B cell (primary cell): Measurements from ENCODE around the gene MUTYH. TPM values are rescaled to one million over a fixed set of nuclear protein-coding genes. Genes with fewer than 3 reads are reported as not detected.
"Not testable (repeated sequence)": the region's sequence is repeated elsewhere in the genome, so short reads cannot be mapped to it uniquely, and the experiment has no call there.

Source experiments
- ATAC-seq: fragments of 200-7000 bp; cut with Tn5 transposase; one replicate; pipeline ENCODE4 v1.10.0; 2021; ENCODE audit warnings: low read depth, mild to moderate bottlenecking, moderate number of reproducible peaks, moderate library complexity
- CTCF ChIA-PET: fragments of 350-600 bp; sonication (Branson Sonifier 250); formaldehyde crosslinking; loops from one replicate; lab custom pipeline; 2021; ENCODE audit warnings: antibody characterized with exemption, inconsistent platforms; lab: Charles Lee
- POLR2A ChIA-PET: fragments of 350-600 bp; sonication (Branson Sonifier 250); formaldehyde crosslinking; loops from one replicate; lab custom pipeline; 2021; ENCODE audit warnings: antibody characterized with exemption; lab: Charles Lee
- DNase-seq: peaks from one replicate; pipeline ENCODE4 v3.0.0; 2013
- H2AFZ ChIP-seq: 2 replicates; pipeline ENCODE4 v1.6.1; 2012; ENCODE audit warnings: mild to moderate bottlenecking, low read depth, low read length; ENCODE audit not compliant: insufficient read depth, poor library complexity, severe bottlenecking
- H3K27ac ChIP-seq, 2 donors: 1 replicate in 1 of 2; 2 replicates in 1 of 2; pipeline ENCODE4 v1.5.1; 2012 to 2013; ENCODE audit warnings: low read length in 2 of 2, mild to moderate bottlenecking in 2 of 2, moderate library complexity in 1 of 2
- H3K27me3 ChIP-seq, 4 experiments: fragments of 200-600 bp in 1 of 4; sonication (generic) in 1 of 4; replicated peaks in 1 of 4; 1 replicate in 2 of 4; 2 replicates in 2 of 4; pipeline versions ENCODE4 v1.6.1 to v1.7.0; 2013 to 2016; ENCODE audit warnings: low read length in 3 of 4, mild to moderate bottlenecking in 2 of 4, mixed read lengths in 1 of 4, moderate library complexity in 1 of 4; ENCODE audit not compliant: insufficient read depth in 4 of 4, control insufficient read depth in 3 of 4; ENCODE audit errors: control extremely low read depth in 1 of 4
- H3K36me3 ChIP-seq, 2 experiments: replicated peaks in 1 of 2; 1 replicate in 1 of 2; 2 replicates in 1 of 2; pipeline versions ENCODE4 v1.6.1 to v1.7.1; 2013; ENCODE audit warnings: low read length in 1 of 2; ENCODE audit not compliant: insufficient read depth in 2 of 2, control insufficient read depth in 1 of 2; ENCODE audit errors: control extremely low read depth in 1 of 2, extremely low read depth in 1 of 2
- H3K4me1 ChIP-seq, 2 donors: fragments of 200-600 bp in 1 of 2; sonication (generic) in 1 of 2; 1 replicate in 1 of 2; 2 replicates in 1 of 2; pipeline versions ENCODE4 v1.5.1 to v1.6.1; 2013 to 2017; ENCODE audit warnings: low read length in 2 of 2; ENCODE audit not compliant: control insufficient read depth in 2 of 2, insufficient read depth in 2 of 2
- H3K4me2 ChIP-seq: replicated peaks from 2 replicates; pipeline ENCODE3; 2012; ENCODE audit warnings: mild to moderate bottlenecking, low read depth, low read length; ENCODE audit not compliant: poor library complexity, severe bottlenecking
- H3K4me3 ChIP-seq, 5 experiments: fragments of 200-600 bp in 1 of 5; sonication (generic) in 1 of 5; 1 replicate in 3 of 5; 2 replicates in 2 of 5; pipeline versions ENCODE4 v1.5.1 to v1.7.0; 2011 to 2016; ENCODE audit warnings: low read length in 4 of 5, mild to moderate bottlenecking in 4 of 5, low read depth in 2 of 5, control low read depth in 1 of 5, moderate library complexity in 1 of 5; ENCODE audit not compliant: insufficient read depth in 1 of 5; ENCODE audit errors: control extremely low read depth in 1 of 5, extremely low read depth in 1 of 5
- H3K79me2 ChIP-seq: fragments of 200-600 bp; sonication (generic); one replicate; pipeline ENCODE4 v1.6.0; 2016; ENCODE audit warnings: low read length; ENCODE audit not compliant: control insufficient read depth, insufficient read depth
- H3K9ac ChIP-seq: fragments of 200-600 bp; sonication (generic); 2 replicates; pipeline ENCODE4 v1.6.1; 2017; ENCODE audit warnings: mild to moderate bottlenecking, low read length, moderate library complexity
- H3K9me3 ChIP-seq, 3 donors: one replicate each; pipeline versions ENCODE4 v1.6.1 to v1.7.1; 2013; ENCODE audit warnings: low read length in 2 of 3; ENCODE audit not compliant: control insufficient read depth in 2 of 3, insufficient read depth in 1 of 3; ENCODE audit errors: control extremely low read depth in 1 of 3
- H4K20me1 ChIP-seq: 2 replicates; pipeline ENCODE4 v1.6.0; 2012; ENCODE audit warnings: mild to moderate bottlenecking, low read length; ENCODE audit not compliant: insufficient read depth, control insufficient read depth, poor library complexity, severe bottlenecking
- H3K27ac Mint-ChIP-seq: one replicate; pipeline ENCODE4 v1.8.0; 2021; ENCODE audit warnings: mixed read lengths
- H3K27me3 Mint-ChIP-seq: one replicate; pipeline ENCODE4 v1.8.0; 2021; ENCODE audit warnings: mixed read lengths
- H3K4me1 Mint-ChIP-seq: one replicate; pipeline ENCODE4 v1.8.0; 2021; ENCODE audit warnings: mixed read lengths
- H3K4me3 Mint-ChIP-seq: one replicate; pipeline ENCODE4 v1.8.0; 2021; ENCODE audit warnings: mixed read lengths
- H3K9me3 Mint-ChIP-seq: one replicate; pipeline ENCODE4 v1.8.0; 2022; ENCODE audit warnings: mixed read lengths; ENCODE audit not compliant: insufficient read depth
- WGBS: methylation state at CpG from one replicate; pipeline ENCODE4 v1.1.5; 2013; ENCODE audit warnings: missing lambda C conversion rate; ENCODE audit not compliant: insufficient coverage; 5-methylcytosine and 5-hydroxymethylcytosine counted together
- intact Hi-C: fragments of 100-400 bp; cut with micrococcal nuclease; formaldehyde crosslinking; loops from one replicate; pipeline ENCODE4 v1.10.0; 2022
- polyA plus RNA-seq: library from polyadenylated mRNA; depleted of rRNA; stranded (reverse); fragments of >200 nt; gene quantifications from 2 replicates; pipeline ENCODE4 v1.2.3, GENCODE V29; 2012
- total RNA-seq, 2 donors: library from RNA; stranded (reverse); fragments of 120-200 nt in 1 of 2; gene quantifications; 1 replicate in 1 of 2; 2 replicates in 1 of 2; pipeline versions ENCODE4 v1.2.3 to v1.2.4, GENCODE V29; 2013 to 2022

Gene MUTYH
- total and polyA plus RNA-seq, 2 donors (not counting 1 experiment from before 2014, with no cell fraction given), result 65.0 to 68.5 TPM

DNA sequence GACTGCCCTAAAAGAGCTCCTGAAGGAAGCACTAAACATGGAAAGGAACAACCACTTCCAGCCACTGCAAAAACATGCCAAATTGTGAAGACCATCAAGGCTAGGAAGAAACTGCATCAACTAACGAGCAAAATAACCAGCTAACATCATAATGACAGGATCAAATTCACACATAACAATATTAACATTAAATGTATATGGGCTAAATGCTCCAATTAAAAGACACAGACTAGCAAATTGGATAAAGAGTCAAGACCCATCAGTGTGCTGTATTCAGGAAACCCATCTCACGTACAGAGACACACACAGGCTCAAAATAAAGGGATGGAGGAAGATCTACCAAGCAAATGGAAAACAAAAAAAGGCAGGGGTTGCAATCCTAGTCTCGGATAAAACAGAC lies 53.7 kb downstream of the MUTYH start:
- intact Hi-C loops, result not testable (repeated sequence)

DNA sequence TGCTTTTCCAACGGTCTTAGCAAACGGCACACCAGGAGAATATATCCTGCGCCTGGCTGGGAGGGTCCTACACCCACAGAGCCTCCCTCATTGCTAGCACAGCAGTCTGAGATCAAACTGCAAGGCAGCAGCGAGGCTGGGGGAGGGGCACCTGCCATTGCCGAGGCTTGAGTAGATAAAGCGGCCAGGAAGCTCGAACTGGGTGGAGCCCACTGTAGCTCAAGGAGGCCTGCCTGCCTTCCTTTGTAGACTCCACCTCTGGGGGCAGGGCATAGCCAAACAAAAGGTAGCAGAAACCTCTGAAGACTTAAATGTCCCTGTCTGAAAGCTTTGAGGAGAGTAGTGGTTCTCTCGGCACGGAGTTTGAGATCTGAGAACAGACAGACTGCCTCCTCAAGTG lies 55.4 kb downstream of the MUTYH start:
- H3K9me3 ChIP-seq, H4K20me1 ChIP-seq, H3K9me3 Mint-ChIP-seq, CTCF ChIA-PET, ATAC-seq, H3K4me1 ChIP-seq, H3K36me3 ChIP-seq, H2AFZ ChIP-seq, H3K27ac ChIP-seq, intact Hi-C loops, H3K27ac Mint-ChIP-seq, H3K27me3 Mint-ChIP-seq, H3K79me2 ChIP-seq, H3K4me3 Mint-ChIP-seq, H3K4me1 Mint-ChIP-seq, H3K9ac ChIP-seq, DNase-seq, H3K27me3 ChIP-seq, H3K4me3 ChIP-seq, H3K4me2 ChIP-seq: not testable (repeated sequence)
- 96% methylated on average over 9 of the region's 9 CpGs for WGBS
- POLR2A ChIA-PET, result interaction anchor here (0.7 kb wide), 1 partner anchor 55 kb away, joined by 3 read pairs; the partner anchor contains the start of gene MUTYH

More for the DNA sequence above, 53.7 kb downstream of the MUTYH start:
- no CpG with 5 or more reads among the region's 3 CpGs for WGBS
- H3K27ac Mint-ChIP-seq, H2AFZ ChIP-seq, H3K4me1 Mint-ChIP-seq, CTCF ChIA-PET, H3K79me2 ChIP-seq, H3K36me3 ChIP-seq, DNase-seq, H3K4me1 ChIP-seq, H3K27ac ChIP-seq, ATAC-seq, H3K9me3 ChIP-seq, H4K20me1 ChIP-seq, H3K9ac ChIP-seq, H3K4me3 Mint-ChIP-seq, H3K27me3 Mint-ChIP-seq, POLR2A ChIA-PET, H3K27me3 ChIP-seq, H3K9me3 Mint-ChIP-seq, H3K4me3 ChIP-seq, H3K4me2 ChIP-seq: not testable (repeated sequence)
